GM19035 (cell line): ENCODE data around the gene LYST.
"Not testable (repeated sequence)": the region's sequence is repeated elsewhere in the genome, so short reads cannot be mapped to it uniquely, and the experiment has no call there.

Experiments used
- ATAC-seq: cut with Tn5 transposase; IDR thresholded peaks from one replicate; pipeline ENCODE4 v1.9.1; 2021; ENCODE audit not compliant: unreplicated experiment

LYST gene

DNA sequence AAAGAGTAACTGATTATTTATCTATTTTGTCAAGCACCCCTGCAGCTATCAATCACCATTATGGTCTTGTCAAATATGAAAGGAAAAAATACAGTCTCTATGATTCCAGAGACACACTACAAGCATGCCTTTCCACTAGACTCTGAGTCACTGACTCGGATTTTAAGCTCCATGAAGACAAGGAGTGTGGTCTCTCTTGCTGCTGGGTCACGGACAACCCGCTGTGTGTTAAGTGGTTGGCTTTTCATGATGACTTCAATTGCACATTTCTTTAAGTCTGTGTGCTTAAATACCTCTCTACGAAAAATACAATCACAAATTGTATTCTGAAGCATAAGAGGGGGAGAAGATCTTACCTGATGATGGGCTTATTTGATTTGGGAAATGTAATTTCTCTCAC, 203.1 kb downstream of the LYST start:
- ATAC-seq: no peak

DNA sequence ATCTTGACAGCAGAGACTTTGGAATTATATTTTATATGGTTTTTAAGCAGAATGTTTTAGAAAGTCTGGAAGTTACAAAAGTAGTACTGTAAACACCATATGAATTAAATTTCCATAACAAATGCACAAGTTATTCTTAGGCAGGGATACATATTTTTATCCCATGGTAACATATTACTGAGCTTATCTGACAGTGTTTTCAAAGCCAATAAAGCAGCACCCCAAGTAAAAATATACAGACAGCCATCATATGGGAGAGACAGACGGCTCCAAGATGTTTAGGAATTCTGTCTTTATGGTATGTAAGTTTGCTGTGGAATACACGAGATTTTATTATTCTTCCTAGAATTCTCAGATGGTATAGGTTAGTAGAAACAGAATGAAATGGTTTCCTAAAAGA, 205.1 kb downstream of the LYST start:
- ATAC-seq: no peak

DNA sequence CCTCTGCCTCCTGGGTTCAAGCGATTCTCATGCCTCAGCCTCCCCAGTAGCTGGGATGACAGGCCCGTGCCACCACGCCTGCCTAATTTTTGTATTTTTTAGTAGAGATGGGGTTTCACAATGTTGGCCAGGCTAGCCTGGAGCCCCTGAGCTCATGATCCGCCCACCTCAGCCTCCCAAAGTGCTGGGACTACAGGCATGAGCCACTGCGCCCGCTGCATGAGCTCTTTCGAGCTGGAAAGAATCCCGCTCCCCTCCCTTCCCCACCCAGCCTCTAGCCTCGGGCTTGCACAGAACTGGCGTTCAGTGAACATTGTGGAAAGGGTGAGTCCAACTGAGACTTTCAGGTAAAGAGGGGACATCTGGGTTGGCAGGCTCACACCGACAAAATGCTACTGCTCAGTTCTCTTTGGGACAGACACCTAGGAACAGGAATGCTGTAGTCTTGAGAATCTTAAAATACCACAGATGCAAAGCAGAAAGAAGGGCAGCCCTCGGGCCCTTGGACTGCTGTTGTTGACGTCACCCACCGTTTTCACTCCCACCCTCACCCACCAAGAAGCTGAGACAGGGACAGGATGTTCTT, 207.4 kb downstream of the LYST start:
- ATAC-seq: no peak

DNA sequence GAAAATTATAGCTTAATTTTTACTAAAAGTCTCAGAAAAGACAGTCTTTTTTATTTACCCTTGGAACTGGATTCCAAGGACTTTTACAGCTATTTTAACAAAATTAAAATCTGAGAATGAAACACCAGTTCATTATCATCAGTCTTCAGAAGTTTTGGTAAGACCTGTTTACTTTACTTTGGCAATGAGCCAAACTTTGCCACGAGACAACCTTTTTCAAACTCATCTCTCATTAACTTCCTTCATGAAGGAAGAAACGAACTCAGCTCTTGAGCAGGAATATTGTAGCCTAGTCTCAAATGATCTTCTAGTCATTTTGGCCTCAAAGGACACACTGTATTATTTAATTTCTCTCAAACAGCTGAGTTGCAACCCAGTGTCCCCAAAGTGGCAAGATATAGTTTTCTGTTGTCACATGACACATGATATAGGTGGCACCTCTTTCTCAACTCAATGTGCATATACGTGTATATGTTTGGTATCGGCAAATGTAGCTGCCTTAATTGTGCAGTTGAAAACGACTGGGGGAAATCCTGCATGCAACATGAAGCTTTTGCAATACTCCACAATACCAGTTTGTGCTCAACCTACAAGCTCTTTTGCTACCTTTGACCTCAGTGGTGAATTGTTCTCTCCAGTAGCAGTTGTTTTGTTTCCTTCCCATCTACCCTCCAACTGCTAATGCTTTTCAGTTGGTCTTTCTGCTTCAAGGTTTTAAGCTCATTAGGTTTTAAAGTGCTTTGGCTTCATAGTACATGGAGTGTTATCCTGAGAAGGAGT, 208.8 kb downstream of the LYST start:
- ATAC-seq: no peak

DNA sequence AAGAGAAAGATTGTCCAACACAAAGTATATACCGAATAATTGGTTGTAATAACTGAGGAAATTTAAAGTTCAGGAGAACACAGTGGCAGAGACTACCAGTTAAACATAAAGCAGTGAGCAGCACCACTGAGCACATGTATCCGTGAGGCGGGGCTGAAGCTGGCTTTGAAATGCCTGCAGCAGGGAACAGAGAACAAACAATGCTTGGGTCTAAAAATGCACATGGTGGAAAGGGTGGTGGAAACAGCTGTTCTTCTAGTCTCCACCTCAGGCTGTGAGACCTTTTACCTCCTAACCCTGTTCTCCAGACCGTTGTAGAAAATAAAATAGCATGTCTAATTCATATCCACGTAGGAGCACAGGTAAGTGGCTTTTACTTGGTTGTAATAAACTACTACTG, 209.4 kb downstream of the LYST start:
- ATAC-seq: no peak

DNA sequence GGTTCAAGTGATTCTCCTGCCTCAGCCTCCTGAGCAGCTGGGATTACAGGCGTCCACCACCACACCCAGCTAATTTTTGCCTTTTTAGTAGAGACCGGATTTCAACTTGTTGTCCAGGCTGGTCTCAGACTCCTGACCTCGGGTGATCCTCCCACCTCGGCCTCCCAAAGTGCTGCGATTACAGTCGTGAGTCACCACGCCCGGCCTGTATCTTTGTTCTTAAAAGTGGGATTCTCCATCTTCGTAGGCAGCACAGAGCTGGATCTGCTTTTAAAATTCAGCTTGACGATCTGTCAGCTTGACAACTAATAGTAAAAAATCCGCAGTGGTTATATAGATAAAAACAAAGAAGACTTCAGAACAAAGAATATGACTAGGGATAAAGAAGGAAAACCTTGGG, 214.3 kb downstream of the LYST start:
- ATAC-seq: no peak

DNA sequence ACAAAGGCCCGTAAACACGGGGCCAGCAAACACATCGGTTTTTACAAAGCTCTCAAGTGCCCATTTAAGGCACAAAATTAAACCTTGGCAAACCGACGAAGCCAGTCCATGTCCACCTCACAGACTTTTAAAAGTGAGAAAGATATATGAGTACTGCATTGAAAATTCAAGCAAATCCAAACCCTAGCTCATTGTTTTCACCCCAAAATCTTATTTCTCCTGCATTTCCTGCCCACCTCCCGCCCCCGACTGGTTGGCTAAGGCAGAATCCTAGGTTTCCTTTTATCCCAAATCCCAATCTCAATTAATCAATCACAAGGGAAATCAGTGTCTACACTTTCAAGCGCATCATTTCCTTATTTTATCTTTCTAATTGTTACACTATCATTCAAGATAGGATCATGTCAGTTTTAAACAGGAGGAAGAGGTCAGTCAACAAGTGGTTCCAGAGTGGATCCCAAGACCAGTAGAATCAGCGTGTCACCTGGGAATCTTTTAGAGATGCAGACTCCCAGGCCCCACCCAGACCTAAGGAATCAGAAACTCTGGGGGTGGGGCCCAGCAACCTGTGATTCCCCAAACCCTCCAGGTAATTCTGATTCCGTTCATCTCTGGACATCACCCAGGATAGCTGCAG, 215.4 kb downstream of the LYST start:
- ATAC-seq: no peak

DNA sequence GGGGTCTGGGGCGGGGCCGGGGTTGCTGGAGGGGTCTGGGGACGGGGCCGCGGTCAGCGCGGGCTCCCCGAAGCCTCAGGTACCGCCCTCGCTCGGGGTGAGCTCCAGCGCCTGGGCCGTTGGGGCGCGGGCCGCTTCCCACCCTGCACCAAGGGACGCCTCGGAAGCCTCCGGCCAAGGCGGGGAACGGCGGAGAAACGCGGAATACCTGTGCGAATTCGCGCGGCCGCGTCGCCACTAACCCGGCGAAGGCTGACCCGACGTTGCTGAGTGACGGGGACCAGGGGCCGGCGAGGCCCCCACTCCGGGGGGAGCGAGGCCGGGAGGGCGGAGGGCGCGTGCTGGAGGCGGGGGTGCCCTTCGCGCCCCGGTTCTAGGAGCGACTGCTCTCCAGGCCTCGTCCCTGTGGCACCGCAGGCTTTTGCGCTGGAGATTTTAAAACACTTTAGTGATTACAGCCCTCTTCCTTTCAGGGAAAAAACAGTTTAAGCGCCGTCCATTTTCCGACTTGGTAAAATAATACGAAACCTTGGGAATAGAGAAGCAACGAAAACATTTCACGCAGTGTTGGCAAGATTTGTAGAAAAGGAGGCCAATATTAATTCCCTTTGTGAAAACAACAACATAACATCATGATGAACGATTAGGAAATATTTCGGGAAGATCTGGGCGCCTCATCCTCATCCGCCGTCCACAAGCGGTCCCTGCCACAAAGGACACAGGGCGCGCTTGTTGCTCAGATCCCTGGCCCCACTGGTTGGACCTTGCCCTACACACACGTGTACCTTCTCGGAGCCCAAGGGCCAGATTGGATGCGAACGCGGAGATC, 216.2 kb downstream of the LYST start:
- no peak for ATAC-seq

DNA sequence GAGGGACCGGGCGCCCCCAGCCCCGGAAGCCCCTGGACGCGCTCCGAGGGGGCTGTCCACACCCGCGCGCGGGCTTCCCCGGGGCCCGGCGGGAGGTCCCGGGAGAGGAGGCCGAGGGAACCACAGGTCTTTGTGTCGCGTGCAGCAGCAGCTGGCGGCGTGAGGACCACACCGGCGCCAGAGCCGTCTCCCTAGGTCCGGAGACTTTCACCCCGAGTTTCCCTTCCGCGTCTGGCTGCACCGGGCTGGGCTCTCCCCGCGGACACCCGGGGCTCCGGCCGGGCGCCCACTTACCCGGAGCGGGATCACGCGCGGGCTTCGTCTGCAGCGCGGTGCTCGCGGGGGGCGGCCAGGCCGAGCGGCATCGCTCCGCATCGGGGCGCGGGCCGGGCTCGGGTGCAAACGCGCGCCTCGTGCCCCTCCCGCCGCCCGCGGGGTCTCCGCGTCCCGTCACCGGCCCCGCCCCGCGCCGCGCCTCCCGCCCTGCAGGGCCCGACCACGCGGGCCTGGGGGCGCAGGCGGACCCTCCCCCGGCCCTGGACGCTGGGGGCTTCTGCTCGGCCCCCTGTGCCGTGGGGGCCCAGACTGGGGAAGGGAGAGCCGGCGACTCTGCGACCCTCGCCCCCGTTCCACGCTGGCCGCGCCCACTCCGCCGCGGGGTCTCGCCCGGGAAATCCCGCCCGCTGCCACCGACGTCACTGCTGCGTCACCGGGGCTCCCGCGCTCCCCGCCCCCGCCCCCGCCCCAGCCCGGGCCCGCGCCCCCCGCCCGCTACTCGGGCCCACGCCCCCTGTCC, 217.1 kb downstream of the LYST start, which contains the start of gene GNG4:
GNG4 (minus strand) TSS at position 417 of the 796 bp plus-strand sequence. CDS start 65,946 bp downstream, outside the sequence.
- ATAC-seq: peak; percentile 57

DNA sequence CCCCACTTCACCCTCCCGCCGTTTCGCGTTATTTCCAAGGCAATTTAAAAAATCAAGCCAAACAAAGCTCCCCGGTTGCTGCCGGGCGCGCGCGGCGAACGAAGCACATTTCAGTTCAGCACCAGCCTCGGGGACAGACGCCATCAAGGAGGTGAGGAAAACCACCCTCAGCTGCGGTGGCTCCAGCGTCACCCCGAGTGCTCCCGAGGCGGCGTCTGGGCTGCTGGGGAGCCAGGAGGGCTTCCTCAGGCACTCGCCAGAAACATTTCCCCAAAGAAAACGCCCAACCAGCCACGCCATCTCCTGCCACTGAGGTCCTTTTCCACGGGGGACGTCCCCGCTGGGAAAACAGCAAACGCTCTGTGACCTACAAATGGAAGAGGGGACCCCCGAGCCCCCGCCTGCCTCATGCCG, 217.7 kb downstream of the LYST start:
- peak; percentile 58 for ATAC-seq

DNA sequence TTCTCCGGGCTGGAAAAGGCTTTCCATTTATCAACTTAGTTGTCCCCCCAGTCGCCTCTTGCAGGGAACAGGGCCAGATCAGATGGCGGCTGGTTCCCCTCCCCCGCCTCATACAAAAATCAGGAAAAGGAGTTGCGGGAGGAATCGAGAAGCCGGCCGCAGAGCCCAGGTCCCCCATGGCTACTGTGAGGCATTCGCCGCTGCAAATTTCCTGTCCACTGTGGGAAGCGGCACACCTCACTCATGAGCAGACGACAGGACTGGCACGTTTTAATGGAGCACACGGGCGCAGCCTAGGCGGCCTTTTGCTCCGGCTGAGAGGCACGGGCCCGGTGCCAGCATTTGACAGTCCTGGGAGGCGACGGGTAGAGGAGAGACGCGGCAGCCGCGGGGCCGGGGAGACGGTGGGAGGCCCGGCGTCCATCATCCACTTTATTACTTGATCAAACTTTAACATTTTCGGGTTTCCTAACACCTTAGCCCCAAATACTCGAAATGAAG, 218.2 kb downstream of the LYST start:
- ATAC-seq: no peak

DNA sequence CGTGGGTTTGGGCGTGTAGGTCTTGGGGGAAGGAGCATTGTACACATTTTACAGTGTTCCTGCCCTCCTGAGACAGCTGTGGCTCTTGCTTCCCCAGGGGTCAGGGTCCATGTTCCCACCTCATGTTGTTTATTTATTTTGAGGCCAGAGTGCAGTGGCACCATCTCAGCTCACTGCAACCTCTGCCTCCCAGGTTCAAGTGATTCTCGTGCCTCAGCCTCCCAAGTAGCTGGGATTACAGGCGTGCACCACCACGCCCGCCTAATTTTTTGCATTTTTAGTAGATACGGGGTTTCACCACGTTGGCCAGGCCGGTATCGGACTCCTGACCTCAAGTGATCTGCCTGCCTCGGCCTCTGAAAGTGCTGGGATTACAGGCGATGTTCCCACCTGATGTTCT, 219.2 kb downstream of the LYST start:
- ATAC-seq: not testable (repeated sequence)

DNA sequence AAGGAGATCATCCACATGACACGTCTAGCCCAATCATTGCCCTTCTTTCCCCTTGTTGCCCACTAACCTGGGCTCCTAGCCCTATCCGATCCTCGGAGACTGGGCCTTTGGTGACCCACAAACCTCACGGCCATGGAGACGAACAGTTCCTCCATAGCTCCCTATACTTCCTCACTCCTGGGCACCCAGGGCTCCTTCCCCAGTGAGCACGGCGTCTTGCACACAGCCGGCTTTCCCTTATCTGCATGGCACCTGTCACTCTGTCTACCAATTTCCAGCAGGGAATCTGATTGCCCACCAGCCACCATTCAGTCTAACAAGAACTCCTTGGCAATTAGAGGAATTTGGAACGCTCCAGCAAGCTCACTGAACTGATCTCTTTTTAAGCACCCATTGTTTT, 220.2 kb downstream of the LYST start:
- ATAC-seq: no peak

DNA sequence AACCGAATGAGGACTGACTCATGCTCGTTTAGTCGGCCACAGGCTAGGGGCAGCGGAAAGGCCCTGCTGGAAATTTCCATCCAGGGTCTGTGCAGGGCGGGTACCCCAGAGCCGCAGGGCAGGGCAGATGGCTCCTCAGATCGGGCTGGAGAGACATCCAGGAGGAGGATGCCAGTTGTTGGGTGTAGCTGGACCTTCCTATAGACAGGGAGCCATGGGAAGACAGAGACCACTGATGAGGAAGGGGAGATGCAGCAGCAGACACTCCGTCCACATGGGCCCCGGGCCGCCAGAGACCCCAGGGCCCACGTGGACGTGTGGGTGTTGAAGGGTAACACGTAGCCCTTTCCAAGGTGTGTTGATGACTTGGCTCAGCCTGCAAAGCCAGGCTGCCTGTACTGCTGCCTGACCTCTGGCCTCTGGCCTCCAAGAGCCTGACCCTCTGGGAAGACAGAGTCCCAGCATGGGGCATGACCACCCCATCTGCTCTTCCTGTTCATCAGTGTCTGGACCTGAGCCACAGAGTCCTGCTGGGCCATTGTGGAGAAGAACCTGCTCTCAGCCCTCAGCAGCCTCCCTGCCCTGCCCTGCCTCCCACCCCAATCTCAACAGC, 221.9 kb downstream of the LYST start:
- no peak for ATAC-seq

DNA sequence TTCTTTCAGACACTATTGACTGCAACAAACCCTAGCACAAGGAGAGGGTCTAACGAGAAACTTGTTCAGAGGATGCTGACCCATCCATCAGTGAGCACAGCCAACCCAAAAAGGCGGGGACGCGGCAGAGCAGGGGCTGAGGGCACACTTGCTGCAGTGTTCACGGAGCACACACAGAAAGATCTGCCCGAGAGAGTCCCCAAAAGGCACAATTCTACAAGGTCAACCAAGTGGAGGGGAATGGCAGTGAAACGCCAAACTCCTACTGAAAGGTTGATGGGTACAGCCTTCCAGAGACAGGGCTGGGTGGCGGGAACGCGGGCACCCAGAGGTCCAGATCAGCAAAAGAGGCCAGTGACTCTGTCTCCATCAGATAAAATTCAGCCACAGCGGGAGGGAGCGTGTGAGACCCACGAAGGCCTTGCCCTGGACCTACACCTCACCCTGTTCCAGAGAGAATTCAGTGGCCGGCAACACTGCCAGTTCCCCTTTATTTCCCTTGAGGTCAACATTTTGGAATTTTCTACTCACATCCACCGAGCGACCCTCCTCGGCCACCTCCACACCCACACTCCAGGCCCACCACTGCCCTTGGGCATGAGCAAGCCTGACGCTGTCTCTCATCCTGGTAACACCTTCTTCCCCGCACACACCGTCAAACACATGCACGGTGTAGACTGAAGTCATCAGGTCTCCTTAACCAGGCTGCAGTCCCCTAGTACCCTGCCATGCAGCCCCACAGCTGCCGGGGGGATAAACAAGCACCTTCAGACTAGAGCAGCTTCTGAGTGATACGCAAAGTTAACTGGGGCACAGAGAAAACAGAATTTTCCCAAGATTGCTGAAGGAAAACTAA, 222.6 kb downstream of the LYST start:
- no peak for ATAC-seq

DNA sequence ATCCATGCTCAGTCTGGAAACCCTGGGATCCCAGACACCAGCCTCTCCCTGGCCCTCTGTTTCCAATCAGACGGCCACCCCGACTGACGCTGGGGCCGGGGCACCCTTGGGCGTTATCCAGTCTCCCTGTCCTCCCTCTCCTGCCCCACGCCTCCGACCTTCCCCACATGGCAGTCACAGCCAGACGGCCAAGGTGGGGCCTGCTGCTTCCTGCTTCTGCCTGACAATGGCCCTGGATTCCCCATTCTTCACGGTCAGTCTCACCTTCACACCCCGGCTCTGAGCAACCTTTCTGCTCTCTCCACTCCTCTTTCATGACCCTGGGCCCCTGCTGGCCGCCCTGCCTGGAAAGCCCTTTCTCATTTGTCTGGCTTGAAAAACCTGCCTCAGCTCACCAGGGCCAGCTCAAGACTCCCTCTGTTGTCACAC, 223.7 kb downstream of the LYST start:
- ATAC-seq: no peak

DNA sequence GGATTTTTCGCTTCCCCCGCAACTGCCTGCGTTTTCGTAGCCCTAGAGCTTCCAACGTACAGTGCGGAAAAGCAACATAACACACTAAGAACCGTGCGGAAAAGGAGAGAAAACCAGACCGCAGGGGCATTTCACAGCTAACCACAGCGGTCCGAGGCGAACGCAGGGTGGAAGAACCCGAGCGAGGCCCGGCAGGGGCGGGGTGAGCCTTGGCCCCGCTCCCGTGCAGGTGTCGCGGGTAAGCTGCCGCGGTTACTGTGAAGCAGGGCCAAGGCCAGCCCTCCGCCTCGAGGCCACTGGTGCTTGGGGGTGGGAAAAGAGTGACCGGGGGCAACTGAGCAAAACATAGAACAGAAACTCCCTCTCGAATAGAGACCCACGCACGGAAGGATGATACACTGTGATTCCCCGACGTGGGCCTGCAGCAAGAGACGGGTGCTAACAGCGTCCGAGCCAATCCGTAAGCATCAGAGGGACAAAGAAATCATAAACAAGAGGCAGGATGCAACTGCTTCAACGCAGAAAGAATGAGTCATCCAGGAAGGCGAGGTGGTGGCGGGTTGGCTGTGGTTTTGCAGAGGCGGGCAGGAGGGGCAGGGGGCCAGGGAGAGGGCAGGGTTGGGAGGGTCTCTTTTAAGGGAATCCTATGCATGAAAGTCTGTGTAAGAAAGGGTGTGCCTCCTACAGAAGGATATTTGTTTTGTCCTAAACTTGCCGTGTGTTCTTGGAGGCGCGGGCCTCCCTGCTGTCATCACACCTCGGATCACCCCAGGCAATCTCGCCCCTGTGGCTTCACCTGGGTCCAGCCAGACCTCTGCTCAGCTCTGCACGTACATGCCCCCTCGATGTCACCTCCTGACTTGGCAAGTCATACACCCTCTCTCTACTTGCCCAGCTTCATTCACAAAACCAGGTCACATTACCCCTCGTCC, 224.4 kb downstream of the LYST start:
- peak; percentile 76 for ATAC-seq

DNA sequence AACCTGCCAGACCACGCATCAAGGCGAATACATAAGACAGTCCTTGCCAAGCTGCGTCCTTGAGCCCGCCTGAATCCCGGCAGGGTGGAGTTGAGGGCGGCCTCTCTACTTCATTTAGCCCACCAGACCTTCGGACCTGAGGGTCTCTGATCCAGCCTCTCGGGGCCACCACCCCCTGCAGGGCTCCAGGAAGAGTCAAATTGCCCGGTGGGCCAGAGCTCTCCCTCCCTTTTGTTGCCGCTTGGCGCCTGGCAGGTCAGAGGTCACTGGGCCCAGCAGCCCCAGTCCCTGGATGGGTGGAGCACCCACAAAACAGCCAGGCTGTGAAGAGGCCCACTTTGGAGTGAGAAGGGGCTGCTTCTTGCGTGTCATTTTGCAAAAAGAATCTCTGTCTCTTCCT, 226.1 kb downstream of the LYST start:
- ATAC-seq: no peak
